ENCODE results near the gene OR6Y1. TPM values are rescaled to one million over a fixed set of nuclear protein-coding genes. Genes with fewer than 3 reads are reported as not detected.

Gene OR6Y1
- total RNA-seq, 1 experiment from 2014 or later = not detected

GRCh38 chr1:158520955-158521665 lies 33.1 kb downstream of the OR6Y1 start:
- Histone ChIP-seq H3K9me2 (replicated peaks; ENCODE audit: low read length) (no peaks in the 10 kb centered on the region), H3K9ac (ENCODE audit: low read length) (no peak overlapping the region), H3K79me2 (ENCODE audit: low read length) (no peaks in the 10 kb centered on the region), H4K20me1 (ENCODE audit: low read length) (no peaks in the 10 kb centered on the region), H3K9me3 (ENCODE audit: low read length) (no peaks in the 10 kb centered on the region), H3K4me3 (ENCODE audit: low read length) (no peak overlapping the region), H3K4me1 (ENCODE audit: insufficient read depth, low read length) (no peaks in the 10 kb centered on the region), H3F3A (ENCODE audit: low read length, unreplicated experiment) (no peaks in the 10 kb centered on the region), H3K36me3 (ENCODE audit: low read depth, low read length) (no peaks in the 10 kb centered on the region), H3K4me2 (ENCODE audit: low read length) (no peak overlapping the region), H3K27me3 (ENCODE audit: low read length) (peaks cover 22% of the 10 kb centered on the region), H3K27ac (ENCODE audit: low read length) (no peak overlapping the region), H2AFZ (ENCODE audit: low read length) (no peak overlapping the region)
- TF ChIP-seq CTCF (conservative IDR thresholded peaks at IDR 0.05; ENCODE audit: low read depth, low read length) (no peak), EZH2 (IDR thresholded peaks at IDR 0.05; ENCODE audit: low read length, unreplicated experiment) (no peak), EZH2phosphoT487 (IDR thresholded peaks at IDR 0.05; ENCODE audit: borderline replicate concordance, low read length) (no peak)
- intact Hi-C loops (cut with micrococcal nuclease) = no loop called here
- ATAC-seq = no peak
- ChIA-PET POLR2A (ENCODE audit: unreplicated experiment) (no interaction called here), CTCF (no interaction called here)
- BruUV-seq (replicated peaks) = no TSS peak
- no peak for DNase-seq

GRCh38 chr1:158520021-158520420 lies 34.2 kb downstream of the OR6Y1 start:
- POLR2A ChIA-PET (ENCODE audit: unreplicated experiment) = no interaction called here
- CTCF ChIA-PET = no interaction called here
- no TSS peak for BruUV-seq (replicated peaks)

More at GRCh38 chr1:158520021-158520420, 34.2 kb downstream of the OR6Y1 start:
- Histone ChIP-seq H3F3A (ENCODE audit: low read length, unreplicated experiment) (no peaks in the 10 kb centered on the region), H3K36me3 (ENCODE audit: low read depth, low read length) (no peaks in the 10 kb centered on the region), H3K4me1 (ENCODE audit: insufficient read depth, low read length) (no peaks in the 10 kb centered on the region), H3K4me2 (ENCODE audit: low read length) (no peak overlapping the region), H3K27me3 (ENCODE audit: low read length) (peaks cover 22% of the 10 kb centered on the region), H3K9me2 (replicated peaks; ENCODE audit: low read length) (no peaks in the 10 kb centered on the region), H3K27ac (ENCODE audit: low read length) (no peak overlapping the region), H3K79me2 (ENCODE audit: low read length) (no peaks in the 10 kb centered on the region), H3K9ac (ENCODE audit: low read length) (no peak overlapping the region), H4K20me1 (ENCODE audit: low read length) (no peaks in the 10 kb centered on the region), H3K9me3 (ENCODE audit: low read length) (no peaks in the 10 kb centered on the region), H2AFZ (ENCODE audit: low read length) (no peak overlapping the region), H3K4me3 (ENCODE audit: low read length) (no peak overlapping the region)
- ATAC-seq (no peak), DNase-seq (no peak)
- TF ChIP-seq EZH2 (IDR thresholded peaks at IDR 0.05; ENCODE audit: low read length, unreplicated experiment) (no peak), EZH2phosphoT487 (IDR thresholded peaks at IDR 0.05; ENCODE audit: borderline replicate concordance, low read length) (no peak), CTCF (conservative IDR thresholded peaks at IDR 0.05; ENCODE audit: low read depth, low read length) (no peak)
- intact Hi-C loops (cut with micrococcal nuclease) = no loop called here
